Activated naive CD4-positive, alpha-beta T cell treated with anti-CD3 and anti-CD28 coated beads, Interleukin-2, amount 10 ng/mL, durations not matched to agents 7 days and 5 days (primary cell): ENCODE data around the gene FAM72A.
"Not testable (repeated sequence)": the region's sequence is repeated elsewhere in the genome, so short reads cannot be mapped to it uniquely, and the experiment has no call there.

Source experiments
- CTCF ChIA-PET: fragments of 350-600 bp; sonication (Branson Sonifier 250); formaldehyde crosslinking; loops from one replicate; lab custom pipeline; 2021; ENCODE audit warnings: antibody characterized with exemption; lab: Charles Lee
- DNase-seq: peaks from one replicate; pipeline ENCODE4 v3.0.0-alpha.2; 2020
- H3K27ac Mint-ChIP-seq: one replicate; pipeline ENCODE4 v1.8.0; 2021; ENCODE audit warnings: mild to moderate bottlenecking, moderate library complexity, mixed read lengths
- H3K27me3 Mint-ChIP-seq: one replicate; pipeline ENCODE4 v1.8.0; 2021; ENCODE audit warnings: mild to moderate bottlenecking, mixed read lengths
- H3K36me3 Mint-ChIP-seq: one replicate; pipeline ENCODE4 v1.8.0; 2021; ENCODE audit warnings: mixed read lengths
- H3K4me1 Mint-ChIP-seq: one replicate; pipeline ENCODE4 v1.8.0; 2021; ENCODE audit warnings: mixed read lengths
- H3K4me3 Mint-ChIP-seq: one replicate; pipeline ENCODE4 v1.8.0; 2021; ENCODE audit warnings: mild to moderate bottlenecking, moderate library complexity, mixed read lengths
- H3K9me3 Mint-ChIP-seq: one replicate; pipeline ENCODE4 v1.8.0; 2021; ENCODE audit warnings: mixed read lengths

FAM72A gene

GRCh38 chr1:206185778-206186177, 16.9 kb downstream of the FAM72A start:
- H3K27me3 Mint-ChIP-seq, H3K4me1 Mint-ChIP-seq, CTCF ChIA-PET, H3K9me3 Mint-ChIP-seq, H3K4me3 Mint-ChIP-seq, H3K36me3 Mint-ChIP-seq, H3K27ac Mint-ChIP-seq, DNase-seq: not testable (repeated sequence)

GRCh38 chr1:206183788-206184187, 18.9 kb downstream of the FAM72A start:
- CTCF ChIA-PET, H3K4me3 Mint-ChIP-seq, H3K36me3 Mint-ChIP-seq, DNase-seq, H3K9me3 Mint-ChIP-seq, H3K27ac Mint-ChIP-seq, H3K27me3 Mint-ChIP-seq, H3K4me1 Mint-ChIP-seq: not testable (repeated sequence)

- H3K27ac Mint-ChIP-seq, CTCF ChIA-PET, H3K4me1 Mint-ChIP-seq, DNase-seq, H3K9me3 Mint-ChIP-seq, H3K4me3 Mint-ChIP-seq, H3K27me3 Mint-ChIP-seq, H3K36me3 Mint-ChIP-seq: not testable (repeated sequence)
Observed at GRCh38 chr1:206182368-206183317, 20.0 kb downstream of the FAM72A start.

GRCh38 chr1:206179666-206180065, 23.0 kb downstream of the FAM72A start:
- CTCF ChIA-PET, H3K36me3 Mint-ChIP-seq, H3K9me3 Mint-ChIP-seq, H3K4me1 Mint-ChIP-seq, H3K27ac Mint-ChIP-seq, DNase-seq, H3K4me3 Mint-ChIP-seq, H3K27me3 Mint-ChIP-seq: not testable (repeated sequence)

- CTCF ChIA-PET = not testable (repeated sequence)
Observed at GRCh38 chr1:206178061-206178989, 24.3 kb downstream of the FAM72A start.

DNA sequence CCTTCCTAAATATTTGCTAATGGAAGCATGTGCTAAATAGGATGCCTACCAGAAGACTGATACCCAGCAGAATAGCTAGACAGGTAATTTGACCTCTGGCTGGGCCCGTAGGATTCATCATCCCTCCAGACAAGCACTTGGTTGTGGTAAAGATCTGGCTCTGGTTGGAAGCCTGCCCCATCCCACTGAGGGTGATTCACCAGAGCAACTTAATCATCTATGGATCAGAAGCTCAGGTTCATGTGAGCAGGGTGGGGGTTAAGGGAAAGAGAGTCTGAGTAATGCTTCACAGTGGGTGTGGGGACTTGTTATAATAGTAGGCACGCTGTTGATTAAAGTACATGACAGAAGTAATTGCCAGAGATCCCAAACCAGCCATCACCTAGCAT, 26.5 kb downstream of the FAM72A start:
- not testable (repeated sequence) for H3K9me3 Mint-ChIP-seq, H3K27ac Mint-ChIP-seq, H3K36me3 Mint-ChIP-seq, H3K4me3 Mint-ChIP-seq, H3K27me3 Mint-ChIP-seq, H3K4me1 Mint-ChIP-seq, DNase-seq
- CTCF ChIA-PET = interaction anchor here (0.6 kb wide), 1 partner anchor 919 kb away, joined by 3 read pairs; no protein-coding TSS in a partner anchor

More at GRCh38 chr1:206178061-206178989, 24.3 kb downstream of the FAM72A start:
- H3K4me3 Mint-ChIP-seq, DNase-seq, H3K4me1 Mint-ChIP-seq, H3K27ac Mint-ChIP-seq, H3K36me3 Mint-ChIP-seq, H3K9me3 Mint-ChIP-seq, H3K27me3 Mint-ChIP-seq: not testable (repeated sequence)

GRCh38 chr1:206175459-206176113, 27.1 kb downstream of the FAM72A start:
- H3K4me3 Mint-ChIP-seq, H3K27me3 Mint-ChIP-seq, H3K36me3 Mint-ChIP-seq, H3K9me3 Mint-ChIP-seq, DNase-seq, CTCF ChIA-PET, H3K4me1 Mint-ChIP-seq, H3K27ac Mint-ChIP-seq: not testable (repeated sequence)

GRCh38 chr1:206174182-206174868, 28.3 kb downstream of the FAM72A start:
- H3K9me3 Mint-ChIP-seq, CTCF ChIA-PET: not testable (repeated sequence)

DNA sequence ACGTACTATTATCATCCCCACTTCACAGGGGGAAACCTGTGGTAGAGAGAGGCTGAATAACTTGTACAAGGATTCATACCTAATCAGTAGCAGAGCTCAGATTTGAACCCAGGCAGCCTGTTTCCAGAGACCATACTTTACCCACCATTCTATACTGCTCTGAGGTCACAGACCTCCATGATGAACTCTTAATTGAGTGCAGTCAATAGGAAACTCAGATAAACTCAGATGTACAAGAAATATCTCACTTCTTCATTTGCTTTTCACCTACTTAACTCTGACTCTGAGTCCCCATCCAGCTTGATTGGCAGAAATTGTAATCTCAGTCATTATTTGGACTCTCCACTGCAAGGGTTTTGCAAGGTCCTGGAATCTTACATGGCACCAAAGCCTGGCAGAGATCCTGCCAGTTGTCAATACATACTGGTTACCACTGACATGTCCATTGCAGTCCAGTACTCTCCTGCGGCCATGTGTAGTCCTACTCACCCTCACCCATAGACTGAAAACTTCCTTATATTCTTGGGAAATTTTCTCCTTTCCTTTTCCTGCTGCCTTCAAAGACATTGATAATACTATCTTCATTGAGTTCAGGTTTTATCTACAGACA, 29.4 kb downstream of the FAM72A start:
- H3K9me3 Mint-ChIP-seq, H3K4me3 Mint-ChIP-seq, DNase-seq, H3K4me1 Mint-ChIP-seq, H3K27me3 Mint-ChIP-seq, H3K36me3 Mint-ChIP-seq, CTCF ChIA-PET, H3K27ac Mint-ChIP-seq: not testable (repeated sequence)

More at GRCh38 chr1:206174182-206174868, 28.3 kb downstream of the FAM72A start:
- H3K4me3 Mint-ChIP-seq, H3K27me3 Mint-ChIP-seq, H3K4me1 Mint-ChIP-seq, H3K27ac Mint-ChIP-seq, H3K36me3 Mint-ChIP-seq, DNase-seq: not testable (repeated sequence)

DNA sequence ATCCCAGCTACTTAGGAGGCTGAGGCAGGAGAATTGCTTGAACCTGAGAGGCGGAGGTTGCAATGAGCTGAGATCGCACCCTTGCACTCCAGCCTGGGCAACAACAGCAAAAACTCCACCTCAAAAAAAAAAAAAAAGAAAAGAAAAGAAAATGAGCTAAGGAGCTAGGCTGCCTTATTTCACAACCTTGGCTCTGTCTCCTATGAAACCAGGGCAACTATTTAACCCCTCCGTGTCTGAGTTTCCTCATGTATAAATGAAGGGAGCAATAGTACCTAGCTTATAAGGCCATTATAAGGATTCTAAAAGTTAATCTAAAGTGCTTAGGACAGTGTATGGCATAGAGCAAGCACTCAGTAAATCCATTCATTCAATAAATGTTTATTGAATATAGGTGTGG, 32.8 kb downstream of the FAM72A start:
- DNase-seq, H3K4me1 Mint-ChIP-seq, H3K36me3 Mint-ChIP-seq, H3K9me3 Mint-ChIP-seq, H3K4me3 Mint-ChIP-seq, H3K27me3 Mint-ChIP-seq, H3K27ac Mint-ChIP-seq, CTCF ChIA-PET: not testable (repeated sequence)

GRCh38 chr1:206167350-206168029, 35.1 kb downstream of the FAM72A start:
- not testable (repeated sequence) for DNase-seq, H3K4me3 Mint-ChIP-seq, H3K36me3 Mint-ChIP-seq

DNA sequence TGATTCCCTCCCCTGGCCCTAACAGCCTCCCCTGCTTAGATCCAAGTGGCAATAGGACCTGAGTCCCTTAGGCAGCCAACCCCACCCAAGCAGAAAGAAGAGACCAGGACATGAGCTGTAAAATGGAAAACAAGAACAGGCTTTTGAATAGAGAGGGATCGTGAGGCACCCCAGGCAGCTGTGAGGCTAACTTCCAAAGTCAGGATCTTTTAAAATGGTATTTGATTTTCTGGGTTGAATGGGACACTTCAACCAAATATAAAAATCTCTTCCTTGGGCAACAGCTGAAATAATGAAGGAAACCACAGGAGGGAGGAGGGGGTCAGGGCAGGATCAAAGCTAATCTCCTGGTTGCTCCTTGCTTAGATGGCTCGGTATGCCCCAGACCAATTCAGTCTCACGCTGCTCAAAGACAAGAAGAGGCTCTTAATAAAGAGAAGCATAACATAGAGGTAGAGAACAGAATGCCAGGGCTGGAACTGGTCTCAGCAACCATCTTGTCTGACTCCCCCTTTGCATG, 56.8 kb downstream of the FAM72A start:
- H3K4me1 Mint-ChIP-seq = no peaks in the 10 kb centered on the region
- no peak overlapping the region for H3K4me3 Mint-ChIP-seq
- H3K27me3 Mint-ChIP-seq = peaks cover 39% of the 10 kb centered on the region
- CTCF ChIA-PET = interaction anchor here (0.8 to 1.3 kb wide), 3 partner anchors 11 to 161 kb away, joined by 3 read pairs; no protein-coding TSS in a partner anchor
- no peaks in the 10 kb centered on the region for H3K9me3 Mint-ChIP-seq
- H3K36me3 Mint-ChIP-seq = no peaks in the 10 kb centered on the region
- H3K27ac Mint-ChIP-seq = no peak overlapping the region
- no peak for DNase-seq

More at GRCh38 chr1:206167350-206168029, 35.1 kb downstream of the FAM72A start:
- H3K9me3 Mint-ChIP-seq, H3K27me3 Mint-ChIP-seq, CTCF ChIA-PET, H3K4me1 Mint-ChIP-seq, H3K27ac Mint-ChIP-seq: not testable (repeated sequence)

DNA sequence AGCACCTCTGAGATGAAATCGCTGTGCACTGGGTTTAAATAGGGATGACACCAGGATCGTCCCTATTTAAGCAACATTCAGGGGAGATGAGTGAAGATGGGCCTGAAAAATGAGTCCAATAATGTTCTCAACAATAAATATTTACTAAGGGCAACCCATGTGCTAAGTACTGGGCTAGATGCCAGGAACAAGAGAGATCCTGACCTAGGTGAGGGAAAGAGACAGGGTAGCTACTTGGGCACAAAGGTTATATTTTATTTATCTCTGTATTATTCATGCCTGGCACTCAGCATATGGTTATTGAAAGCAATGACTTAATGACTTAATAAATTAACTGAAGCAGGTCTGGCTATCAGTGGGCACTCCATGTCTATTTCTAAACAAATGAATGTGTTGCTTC, 58.0 kb downstream of the FAM72A start:
- CTCF ChIA-PET = no interaction called here
- Mint-ChIP-seq H3K27ac (no peak overlapping the region), H3K4me3 (no peak overlapping the region), H3K4me1 (no peaks in the 10 kb centered on the region), H3K9me3 (no peaks in the 10 kb centered on the region), H3K36me3 (no peaks in the 10 kb centered on the region), H3K27me3 (peaks cover 51% of the 10 kb centered on the region)
- DNase-seq = no peak
